ENCODE data around the gene ATP2A1. TPM values are rescaled to one million over a fixed set of nuclear protein-coding genes. Genes with fewer than 3 reads are reported as not detected.
"Not testable (repeated sequence)": the region's sequence is repeated elsewhere in the genome, so short reads cannot be mapped to it uniquely, and the experiment has no call there.

ATP2A1 gene
- total RNA-seq, 1 donor from 2014 or later, result 4.5 TPM

DNA sequence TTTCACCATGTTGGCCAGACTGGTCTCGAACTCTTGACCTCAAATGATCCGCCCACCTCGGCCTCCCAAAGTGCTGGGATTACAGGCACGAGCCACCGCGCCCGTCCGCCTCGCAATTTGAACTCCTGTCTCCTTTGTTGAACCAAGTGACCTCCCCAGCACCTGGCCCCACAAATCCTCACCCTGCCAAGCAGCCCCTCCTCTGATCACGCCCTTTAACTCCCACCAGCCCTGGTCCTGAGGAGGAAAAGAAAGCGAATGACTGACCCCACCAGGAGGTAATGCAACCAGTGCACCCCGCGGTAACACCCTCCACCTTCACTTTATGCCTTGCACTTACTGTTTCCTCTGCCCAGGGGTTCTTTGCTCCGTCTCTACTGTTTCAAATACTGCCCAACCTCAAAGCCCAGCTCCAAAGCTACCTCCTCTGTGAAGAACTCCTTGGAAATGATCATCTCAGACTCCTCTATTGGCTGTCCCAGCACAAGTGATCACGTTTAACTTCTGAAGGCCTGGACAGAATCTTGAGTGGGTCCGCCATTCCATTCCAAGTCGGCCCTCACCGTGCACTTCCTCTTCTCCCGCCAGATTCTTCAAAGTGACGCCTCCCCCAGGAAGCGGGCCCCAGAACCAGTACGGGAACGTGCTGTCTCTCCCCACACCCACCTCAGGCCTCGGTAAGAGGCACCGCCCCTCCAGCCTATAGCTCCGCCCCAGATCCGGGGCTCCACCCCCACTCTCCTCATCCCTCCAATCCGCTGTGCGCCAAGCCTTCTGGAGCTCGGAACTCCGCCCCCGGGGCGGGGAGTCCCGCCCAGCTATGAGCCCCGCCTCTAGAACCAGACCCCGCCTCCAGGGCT lies 57.9 kb downstream of the ATP2A1 start:
- Mint-ChIP-seq H3K9me3 (ENCODE audit: unreplicated experiment) (peaks cover 3% of the 10 kb centered on the region), H3K4me1 (ENCODE audit: low read depth, unreplicated experiment) (peaks cover 3% of the 10 kb centered on the region), H3K4me3 (ENCODE audit: unreplicated experiment) (no peak overlapping the region), H3K27ac (ENCODE audit: unreplicated experiment) (no peak overlapping the region), H3K36me3 (ENCODE audit: unreplicated experiment) (no peaks in the 10 kb centered on the region), H3K27me3 (ENCODE audit: unreplicated experiment) (peaks cover 7% of the 10 kb centered on the region)
- TF ChIP-seq CTCF (IDR thresholded peaks at IDR 0.05; ENCODE audit: partially characterized antibody, unreplicated experiment), result no peak
- peak; percentile 43 for DNase-seq

DNA sequence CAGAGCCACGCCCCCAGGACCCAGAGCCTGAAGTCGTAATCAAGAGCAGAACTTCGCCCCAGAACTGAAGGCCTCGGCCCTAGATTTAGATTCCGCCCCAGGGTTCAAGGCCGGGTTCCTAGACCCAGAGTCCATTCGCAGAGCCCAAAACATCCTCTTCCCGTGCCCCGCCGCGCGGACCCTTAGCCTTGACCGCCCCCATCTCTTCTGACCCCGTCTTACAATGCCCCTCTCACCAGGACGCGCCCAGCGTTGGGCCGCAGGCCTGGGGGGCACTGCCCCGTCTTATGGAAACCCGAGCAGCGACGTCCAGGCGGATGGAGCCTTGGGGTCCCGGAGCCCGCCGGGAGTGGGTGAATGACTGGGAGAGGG lies 58.5 kb downstream of the ATP2A1 start:
- DNase-seq, result no peak
- no peak for TF ChIP-seq CTCF (IDR thresholded peaks at IDR 0.05; ENCODE audit: partially characterized antibody, unreplicated experiment)
- Mint-ChIP-seq H3K4me1 (ENCODE audit: low read depth, unreplicated experiment) (peaks cover 3% of the 10 kb centered on the region), H3K27me3 (ENCODE audit: unreplicated experiment) (peaks cover 7% of the 10 kb centered on the region), H3K27ac (ENCODE audit: unreplicated experiment) (no peak overlapping the region), H3K4me3 (ENCODE audit: unreplicated experiment) (no peak overlapping the region), H3K9me3 (ENCODE audit: unreplicated experiment) (peaks cover 3% of the 10 kb centered on the region), H3K36me3 (ENCODE audit: unreplicated experiment) (no peaks in the 10 kb centered on the region)

DNA sequence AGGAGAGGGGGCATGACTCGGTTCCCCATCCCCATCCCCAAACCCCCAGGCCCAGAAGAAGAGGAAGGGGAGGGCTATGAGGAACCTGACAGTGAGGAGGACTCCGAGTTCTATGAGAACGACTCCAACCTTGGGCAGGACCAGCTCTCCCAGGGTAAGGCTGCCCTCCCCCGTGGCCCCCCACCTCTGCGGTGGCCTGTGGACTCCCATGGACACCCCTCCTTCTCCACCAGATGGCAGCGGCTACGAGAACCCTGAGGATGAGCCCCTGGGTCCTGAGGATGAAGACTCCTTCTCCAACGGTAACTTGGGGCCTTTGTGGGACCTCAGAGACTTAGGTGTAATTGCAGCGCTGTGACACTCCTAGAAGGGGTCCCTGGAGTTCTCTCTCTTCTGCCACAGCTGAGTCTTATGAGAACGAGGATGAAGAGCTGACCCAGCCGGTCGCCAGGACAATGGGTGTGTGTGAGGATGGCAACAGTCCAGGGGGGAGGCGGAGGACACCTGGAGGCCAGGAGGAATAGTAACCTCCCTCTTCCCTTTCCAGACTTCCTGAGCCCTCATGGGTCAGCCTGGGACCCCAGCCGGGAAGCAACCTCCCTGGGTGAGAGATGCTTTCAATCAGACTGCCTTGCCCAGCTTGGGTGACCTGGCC lies 59.1 kb downstream of the ATP2A1 start:
- no peaks in the 10 kb centered on the region for H3K36me3 Mint-ChIP-seq (ENCODE audit: unreplicated experiment)
- no peak overlapping the region for H3K4me3 Mint-ChIP-seq (ENCODE audit: unreplicated experiment)
- TF ChIP-seq CTCF (IDR thresholded peaks at IDR 0.05; ENCODE audit: partially characterized antibody, unreplicated experiment), result no peak
- H3K4me1 Mint-ChIP-seq (ENCODE audit: low read depth, unreplicated experiment), result peaks cover 3% of the 10 kb centered on the region
- peaks cover 7% of the 10 kb centered on the region for H3K27me3 Mint-ChIP-seq (ENCODE audit: unreplicated experiment)
- H3K27ac Mint-ChIP-seq (ENCODE audit: unreplicated experiment), result no peak overlapping the region
- DNase-seq, result no peak
- peaks cover 3% of the 10 kb centered on the region for H3K9me3 Mint-ChIP-seq (ENCODE audit: unreplicated experiment)

DNA sequence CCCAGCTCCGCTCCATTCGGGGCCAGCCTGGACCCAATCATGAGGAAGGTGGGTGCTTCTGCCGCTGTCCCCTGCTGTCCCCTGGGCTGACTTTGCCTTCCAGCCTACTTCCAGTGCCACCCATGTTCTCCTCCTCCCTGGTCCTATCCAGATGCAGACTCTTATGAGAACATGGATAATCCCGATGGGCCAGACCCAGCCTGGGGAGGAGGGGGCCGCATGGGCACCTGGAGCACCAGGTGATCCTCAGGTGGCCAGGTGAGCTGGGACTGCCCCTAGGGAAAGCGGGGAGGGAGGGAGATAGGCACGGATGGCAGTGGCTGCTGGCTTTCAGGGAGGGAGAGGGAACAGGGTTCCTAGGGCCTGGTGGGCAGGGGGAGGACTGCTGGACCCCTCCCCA lies 60.4 kb downstream of the ATP2A1 start:
- H3K27me3 Mint-ChIP-seq (ENCODE audit: unreplicated experiment), result peaks cover 5% of the 10 kb centered on the region
- H3K4me1 Mint-ChIP-seq (ENCODE audit: low read depth, unreplicated experiment), result peaks cover 2% of the 10 kb centered on the region
- no peak for TF ChIP-seq CTCF (IDR thresholded peaks at IDR 0.05; ENCODE audit: partially characterized antibody, unreplicated experiment)
- peaks cover 3% of the 10 kb centered on the region for H3K9me3 Mint-ChIP-seq (ENCODE audit: unreplicated experiment)
- H3K27ac Mint-ChIP-seq (ENCODE audit: unreplicated experiment), result no peak overlapping the region
- no peak overlapping the region for H3K4me3 Mint-ChIP-seq (ENCODE audit: unreplicated experiment)
- no peak for DNase-seq
- no peaks in the 10 kb centered on the region for H3K36me3 Mint-ChIP-seq (ENCODE audit: unreplicated experiment)

DNA sequence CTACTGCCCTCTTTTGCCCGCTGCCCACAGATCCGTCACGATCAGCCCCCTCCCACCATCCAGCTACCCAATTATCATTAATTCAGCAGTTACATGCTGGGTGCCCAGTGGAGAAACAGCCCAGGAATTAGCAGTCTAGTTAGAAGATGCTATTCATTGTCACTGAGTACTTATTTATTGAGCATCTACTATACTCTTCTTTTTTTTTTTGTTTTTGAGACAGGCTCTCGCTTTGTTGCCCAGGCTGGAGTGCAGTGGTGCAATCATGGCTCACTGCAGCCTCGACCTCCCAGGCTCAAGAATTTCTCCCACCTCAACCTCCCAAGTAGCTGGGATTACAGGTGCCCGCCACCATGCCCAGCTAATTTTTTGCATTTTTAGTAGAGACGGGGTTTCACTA lies 61.5 kb downstream of the ATP2A1 start:
- not testable (repeated sequence) for H3K4me3 Mint-ChIP-seq (ENCODE audit: unreplicated experiment); H3K9me3 Mint-ChIP-seq (ENCODE audit: unreplicated experiment); H3K27ac Mint-ChIP-seq (ENCODE audit: unreplicated experiment); H3K36me3 Mint-ChIP-seq (ENCODE audit: unreplicated experiment); H3K4me1 Mint-ChIP-seq (ENCODE audit: low read depth, unreplicated experiment); H3K27me3 Mint-ChIP-seq (ENCODE audit: unreplicated experiment); DNase-seq

Data from glutamatergic neuron (in vitro differentiated cells).